GM21825 (cell line): ENCODE measurements around the gene CD7.
A peak's percentile ranks its signal among the peaks of the same experiment; 100 is the strongest.

Experiments
- ATAC-seq: cut with Tn5 transposase; IDR thresholded peaks from one replicate; pipeline ENCODE4 v1.9.1; 2021; ENCODE audit warnings: mild to moderate bottlenecking, moderate library complexity; ENCODE audit not compliant: unreplicated experiment

The CD7 gene

DNA sequence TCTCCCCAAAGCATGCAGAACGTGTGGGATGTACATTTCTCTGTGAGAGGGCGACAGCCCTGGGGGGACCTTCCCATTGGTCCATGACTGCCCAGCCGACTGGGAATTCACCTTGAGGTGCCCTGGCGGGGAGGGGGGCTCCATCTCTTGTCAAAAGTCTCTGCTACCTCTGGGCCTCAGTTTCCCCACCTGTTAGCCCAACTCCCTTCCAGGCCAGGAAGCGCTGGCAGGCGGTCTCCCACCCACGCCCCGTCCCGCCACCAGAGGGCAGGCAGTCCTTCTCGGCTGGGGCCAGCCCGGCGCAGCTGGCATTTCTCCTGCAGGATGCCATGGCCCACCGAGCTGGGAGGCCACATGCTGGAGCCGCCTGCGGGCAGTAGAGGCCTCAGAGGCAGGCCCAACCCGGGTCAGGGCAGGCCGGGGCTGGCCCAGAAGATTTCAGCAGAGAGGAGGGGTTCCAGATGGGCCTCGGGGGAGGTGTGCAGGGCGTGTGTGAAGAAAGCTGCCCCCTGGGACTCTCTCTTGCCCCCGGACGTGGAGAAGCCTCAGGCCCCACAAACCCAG lies 16.6 kb downstream of the CD7 start:
- ATAC-seq = no peak

DNA sequence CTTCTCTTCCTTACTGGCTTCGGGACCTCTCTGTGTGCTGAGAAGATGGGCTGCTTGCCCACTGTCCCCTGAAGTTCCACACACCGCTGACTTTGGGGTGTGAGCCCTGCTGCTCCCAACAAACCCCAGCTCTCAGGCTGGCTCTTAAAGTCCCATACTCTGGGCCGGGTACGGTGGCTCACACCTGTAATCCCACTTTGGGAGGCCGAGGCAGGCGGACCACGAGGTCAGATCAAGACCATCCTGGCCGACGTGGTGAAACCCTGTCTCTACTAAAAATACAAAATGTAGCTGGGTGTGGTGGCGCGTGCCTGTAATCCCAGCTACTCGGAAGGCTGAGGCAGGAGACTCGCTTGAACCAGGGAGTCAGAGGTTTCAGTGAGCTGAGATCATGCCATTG lies 17.2 kb downstream of the CD7 start:
- ATAC-seq = no peak

- no peak for ATAC-seq
Measured at GRCh38 chr17:82299452-82299851, 18.0 kb downstream of the CD7 start.

DNA sequence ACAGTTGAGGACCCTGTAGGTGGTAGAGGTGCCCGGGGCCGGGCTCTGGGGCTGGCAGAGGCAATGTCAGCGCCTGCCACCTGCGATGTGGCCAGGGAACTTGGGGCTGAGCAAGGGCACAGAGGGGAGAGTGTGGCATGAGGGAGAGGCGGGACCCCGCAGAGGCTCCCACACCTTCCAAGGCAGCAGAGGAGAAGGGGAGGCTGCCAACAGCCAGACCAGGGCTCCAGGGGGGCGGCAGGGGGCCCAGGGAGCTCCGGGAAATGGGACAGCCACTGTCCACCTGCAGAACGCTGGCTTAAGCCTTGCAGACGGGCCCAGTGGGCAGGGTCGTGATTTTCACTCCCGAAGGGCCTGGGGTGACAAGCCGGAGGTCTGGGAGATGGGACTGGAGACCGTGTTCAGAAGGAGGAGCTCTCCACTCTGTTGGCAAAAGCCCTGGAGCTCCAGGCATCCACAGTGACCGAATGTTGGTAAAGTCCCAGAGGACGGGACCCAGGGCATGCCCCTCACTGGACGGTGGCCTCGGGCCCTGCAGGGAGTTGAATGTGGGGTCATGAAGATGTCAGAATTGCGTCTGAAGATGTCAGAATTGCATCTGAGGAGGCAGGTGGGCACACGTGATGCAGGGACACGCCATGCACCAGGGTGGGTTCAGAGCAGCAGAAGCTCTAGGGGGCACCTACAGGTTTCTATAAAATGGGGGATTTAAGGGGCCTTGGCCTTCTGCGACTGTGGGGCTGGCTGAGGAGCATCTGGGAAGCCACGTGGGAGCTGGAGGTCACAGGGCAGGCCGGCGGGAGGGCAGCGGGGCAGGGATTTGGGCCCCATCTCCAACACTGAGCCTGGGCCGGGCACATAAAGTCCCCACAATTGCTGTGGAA lies 18.6 kb downstream of the CD7 start:
- ATAC-seq = no peak

- ATAC-seq = no peak
Measured at GRCh38 chr17:82297714-82298537, 19.5 kb downstream of the CD7 start.

- ATAC-seq = peak; percentile 32
Measured at GRCh38 chr17:82297280-82297713, 20.1 kb downstream of the CD7 start.

- ATAC-seq = no peak
Measured at GRCh38 chr17:82296511-82297279, 20.7 kb downstream of the CD7 start.

- no peak for ATAC-seq
Measured at GRCh38 chr17:82295472-82295814, 22.0 kb downstream of the CD7 start.

DNA sequence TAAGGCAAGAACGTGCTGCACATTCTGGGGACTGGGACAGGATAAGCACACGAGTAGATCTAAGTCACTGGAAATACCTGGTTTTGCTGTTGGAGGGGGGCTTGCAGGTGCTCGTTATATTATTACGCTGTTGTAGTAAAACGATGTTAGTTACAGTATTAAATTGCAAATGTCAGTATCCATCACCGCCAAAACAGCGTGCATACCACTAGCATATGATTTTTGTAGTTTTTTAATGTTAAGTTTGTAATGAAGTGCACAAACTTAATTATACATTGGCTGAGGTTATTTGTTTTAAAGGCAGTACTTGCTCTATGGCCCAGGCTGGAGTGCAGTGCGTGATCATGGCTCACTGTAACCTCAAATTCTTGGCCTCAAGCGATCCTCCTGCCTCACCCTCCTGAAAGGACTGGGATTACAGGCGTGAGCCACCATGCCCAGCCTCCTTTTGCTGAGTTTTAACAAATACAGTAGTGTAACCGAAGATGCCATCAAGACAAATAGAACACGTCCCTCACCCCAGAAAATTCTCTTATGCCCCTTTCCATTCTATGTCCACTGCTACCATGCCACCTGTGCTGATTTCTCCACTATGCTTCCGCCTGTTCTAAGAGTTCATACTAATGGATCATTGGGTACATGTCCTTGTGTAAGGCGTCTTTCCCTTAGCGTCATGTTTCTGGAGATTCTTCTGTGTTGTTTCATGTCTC lies 23.2 kb downstream of the CD7 start:
- no peak for ATAC-seq

GRCh38 chr17:82292251-82293154 lies 24.9 kb downstream of the CD7 start:
- ATAC-seq = peak; percentile 83

DNA sequence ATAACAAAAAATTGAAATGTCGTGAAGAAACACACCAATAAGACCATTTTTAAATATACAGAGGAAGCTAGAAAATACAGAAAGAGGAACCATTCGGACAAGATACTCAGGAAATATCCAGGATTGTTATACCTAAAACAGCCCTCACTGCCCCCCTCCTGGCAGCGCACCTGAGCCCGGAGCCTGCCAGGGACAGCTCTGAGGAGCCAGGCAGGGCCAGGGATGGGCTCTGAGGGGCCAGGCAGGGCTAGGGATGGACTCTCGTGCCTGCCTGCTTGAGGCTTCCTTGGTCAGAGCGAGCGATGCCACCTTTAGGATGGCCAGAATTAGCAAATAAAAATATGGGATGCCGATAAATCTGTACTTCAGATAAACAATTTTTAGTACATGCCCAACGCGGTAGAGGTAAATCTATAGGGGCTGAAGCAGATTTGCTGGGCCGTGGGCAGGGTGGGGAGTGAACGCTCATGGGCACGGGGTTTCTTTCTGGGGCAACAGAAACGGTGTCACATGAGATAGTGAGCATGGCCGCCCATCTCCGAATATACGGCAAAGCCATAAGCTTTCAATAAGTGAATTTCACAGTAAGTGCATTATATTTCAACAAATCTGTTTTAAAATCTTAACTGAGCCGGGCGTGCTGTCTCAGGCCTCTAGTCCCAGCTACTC lies 25.7 kb downstream of the CD7 start:
- no peak for ATAC-seq

- no peak for ATAC-seq
Measured at GRCh38 chr17:82287868-82288801, 29.3 kb downstream of the CD7 start.

GRCh38 chr17:82287013-82287867 lies 30.2 kb downstream of the CD7 start:
- ATAC-seq = no peak

DNA sequence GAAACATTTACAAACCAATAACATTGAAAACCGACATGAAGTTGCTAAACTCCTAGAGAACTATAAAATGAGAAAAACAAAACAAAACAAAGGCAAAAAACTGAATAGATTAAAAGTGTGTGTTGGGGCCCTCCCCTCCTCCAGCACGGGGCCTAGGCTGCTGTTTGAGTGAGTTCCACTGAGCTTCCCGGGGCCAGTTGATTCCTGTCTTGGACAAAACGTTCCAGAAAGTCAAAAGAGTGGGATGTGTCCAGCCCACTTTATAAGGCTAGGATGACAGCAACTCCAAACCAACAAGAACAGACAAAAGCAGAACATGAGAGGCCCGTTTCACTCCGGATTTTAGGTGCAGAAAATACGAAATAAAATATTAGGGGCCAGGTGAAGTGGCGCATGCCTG lies 32.3 kb downstream of the CD7 start:
- ATAC-seq = no peak

DNA sequence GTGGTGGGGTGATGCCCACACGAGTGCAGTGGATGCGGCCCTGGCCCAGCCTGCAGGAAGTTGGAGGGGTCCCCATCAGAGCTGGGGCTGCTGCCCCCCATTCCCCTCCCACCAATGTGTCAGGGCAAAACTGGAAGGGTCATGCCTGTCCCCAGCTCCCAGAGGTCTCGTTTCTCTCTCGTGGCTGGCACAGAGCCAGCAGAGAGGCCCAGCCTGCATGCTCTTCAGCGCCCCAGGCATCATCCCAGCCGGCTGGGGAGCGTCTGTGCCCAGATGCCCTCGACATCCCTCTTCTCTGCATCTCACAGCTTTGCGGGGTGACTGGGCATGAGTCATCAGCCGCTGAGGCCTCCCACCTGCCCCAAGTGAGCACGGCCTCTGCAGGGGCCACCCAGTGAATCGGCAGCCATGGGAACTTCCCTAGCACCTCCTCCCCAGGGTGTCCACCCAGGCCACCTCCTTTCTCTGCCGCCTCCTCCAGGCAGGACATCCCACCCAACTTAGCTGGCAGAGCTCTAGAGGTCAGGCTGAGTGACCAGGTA lies 34.1 kb downstream of the CD7 start:
- ATAC-seq = no peak
